Uterus (tissue), 2 donors: ENCODE data around the gene FMO3.

Experiments
- POLR2A ChIP-seq, 2 donors: fragments of 450-650 bp; IDR thresholded peaks; one replicate each; pipeline ENCODE4 v1.6.1; 2016; ENCODE audit warnings: antibody characterized with exemption in 2 of 2, mild to moderate bottlenecking in 1 of 2, moderate library complexity in 1 of 2
- TF ChIP-seq, protein P1 (sequence below), 4 experiments: fragments of 200-600 bp in 2 of 4; fragments of 450-650 bp in 2 of 4; sonication (generic) in 2 of 4; IDR thresholded peaks; one replicate each; pipeline ENCODE4 v1.5.1; 2016 to 2019; ENCODE audit warnings: antibody characterized with exemption in 4 of 4, mild to moderate bottlenecking in 2 of 4, moderate library complexity in 1 of 4

DNA sequence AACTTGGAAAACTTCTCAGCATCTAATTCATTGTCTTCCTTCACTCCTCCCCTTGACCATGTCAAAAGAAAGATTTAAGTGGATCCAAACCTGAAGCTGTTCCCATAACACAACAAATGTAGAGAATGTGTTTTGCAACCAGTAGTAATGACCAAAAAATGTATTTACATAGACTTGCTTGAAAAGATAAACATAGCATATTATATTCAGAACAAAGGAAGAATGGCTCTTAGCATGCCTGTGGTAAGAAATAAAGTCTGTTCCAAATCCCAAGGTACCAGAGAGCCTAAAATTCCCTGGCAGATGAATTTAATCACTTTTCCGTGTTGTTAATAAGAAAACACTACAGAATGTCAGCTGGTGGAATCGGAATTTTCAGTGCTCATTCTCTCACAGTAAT lies 36.8 kb downstream of the FMO3 start:
- TF ChIP-seq POLR2A (IDR thresholded peaks at IDR 0.05) = no peak
- TF ChIP-seq, protein P1, sequence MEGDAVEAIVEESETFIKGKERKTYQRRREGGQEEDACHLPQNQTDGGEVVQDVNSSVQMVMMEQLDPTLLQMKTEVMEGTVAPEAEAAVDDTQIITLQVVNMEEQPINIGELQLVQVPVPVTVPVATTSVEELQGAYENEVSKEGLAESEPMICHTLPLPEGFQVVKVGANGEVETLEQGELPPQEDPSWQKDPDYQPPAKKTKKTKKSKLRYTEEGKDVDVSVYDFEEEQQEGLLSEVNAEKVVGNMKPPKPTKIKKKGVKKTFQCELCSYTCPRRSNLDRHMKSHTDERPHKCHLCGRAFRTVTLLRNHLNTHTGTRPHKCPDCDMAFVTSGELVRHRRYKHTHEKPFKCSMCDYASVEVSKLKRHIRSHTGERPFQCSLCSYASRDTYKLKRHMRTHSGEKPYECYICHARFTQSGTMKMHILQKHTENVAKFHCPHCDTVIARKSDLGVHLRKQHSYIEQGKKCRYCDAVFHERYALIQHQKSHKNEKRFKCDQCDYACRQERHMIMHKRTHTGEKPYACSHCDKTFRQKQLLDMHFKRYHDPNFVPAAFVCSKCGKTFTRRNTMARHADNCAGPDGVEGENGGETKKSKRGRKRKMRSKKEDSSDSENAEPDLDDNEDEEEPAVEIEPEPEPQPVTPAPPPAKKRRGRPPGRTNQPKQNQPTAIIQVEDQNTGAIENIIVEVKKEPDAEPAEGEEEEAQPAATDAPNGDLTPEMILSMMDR (IDR thresholded peaks at IDR 0.05) = no peak
